ENCODE data around the gene ACAP3. TPM values are rescaled to one million over a fixed set of nuclear protein-coding genes. Genes with fewer than 3 reads are reported as not detected.

The ACAP3 gene
- total RNA-seq, 1 donor from 2014 or later: 74.0 TPM

Small RNA genes lying within 50 kb of the gene (small RNA-seq; reads per million reads assigned to genes)
- gene MIR6726 (ENCODE audit: low replicate concordance): 0.08 reads per million

Other genes starting within 250 kb of the ACAP3 start
- not detected for gene RNF223, start 233.6 kb downstream of the ACAP3 start, total RNA-seq
- gene C1orf159, start 191.8 kb downstream of the ACAP3 start, total RNA-seq: 6.4 TPM
- gene TTLL10, start 134.1 kb downstream of the ACAP3 start, total RNA-seq: not detected
- not detected for gene TNFRSF18, start 101.3 kb downstream of the ACAP3 start, total RNA-seq
- not detected for gene TNFRSF4, start 93.8 kb downstream of the ACAP3 start, total RNA-seq
- gene SDF4, start 75.9 kb downstream of the ACAP3 start, total RNA-seq: 23.8 TPM
- gene B3GALT6, start 75.7 kb downstream of the ACAP3 start, total RNA-seq: 17.7 TPM
- 0.25 TPM for gene C1QTNF12, start 61.2 kb downstream of the ACAP3 start, total RNA-seq
- 28.3 TPM for gene UBE2J2, start 34.1 kb downstream of the ACAP3 start, total RNA-seq
- 2.2 TPM for gene SCNN1D, start 27.5 kb downstream of the ACAP3 start, total RNA-seq
- gene PUSL1, start 667 bp upstream of the ACAP3 start, total RNA-seq: 8.6 TPM
- gene INTS11, start 16.7 kb upstream of the ACAP3 start, total RNA-seq: 38.4 TPM
- 10.6 TPM for gene CPTP, start 16.9 kb upstream of the ACAP3 start, total RNA-seq
- 0.49 TPM for gene TAS1R3, start 23.4 kb upstream of the ACAP3 start, total RNA-seq
- gene DVL1, start 41.5 kb upstream of the ACAP3 start, total RNA-seq: 43.3 TPM
- 11.3 TPM for gene MXRA8, start 50.6 kb upstream of the ACAP3 start, total RNA-seq
- gene AURKAIP1, start 67.3 kb upstream of the ACAP3 start, total RNA-seq: 35.4 TPM
- gene CCNL2, start 91.4 kb upstream of the ACAP3 start, total RNA-seq: 86.1 TPM
- 38.1 TPM for gene MRPL20, start 99.4 kb upstream of the ACAP3 start, total RNA-seq
- 0.49 TPM for gene ANKRD65, start 113.3 kb upstream of the ACAP3 start, total RNA-seq
- gene VWA1, start 127.8 kb upstream of the ACAP3 start, total RNA-seq: 6.4 TPM
- gene ATAD3C, start 141.8 kb upstream of the ACAP3 start, total RNA-seq: 0.49 TPM
- gene ATAD3B, start 163.8 kb upstream of the ACAP3 start, total RNA-seq: 10.8 TPM
- 9.8 TPM for gene ATAD3A, start 204.2 kb upstream of the ACAP3 start, total RNA-seq
- gene TMEM240, start 232.7 kb upstream of the ACAP3 start, total RNA-seq: 15.2 TPM